Sigmoid colon (tissue), 7 donors: ENCODE data around the gene PCDHGA8. TPM values are rescaled to one million over a fixed set of nuclear protein-coding genes. Genes with fewer than 3 reads are reported as not detected.
"Not testable (repeated sequence)": the region's sequence is repeated elsewhere in the genome, so short reads cannot be mapped to it uniquely, and the experiment has no call there.

Experiments used
- DNase-seq: peaks from one replicate; pipeline ENCODE4 v3.0.0-alpha.2; 2019
- H3K27ac ChIP-seq, 4 donors: fragments of 200-600 bp; sonication (generic); one replicate each; pipeline ENCODE4 v1.5.1; 2016 to 2019; ENCODE audit warnings: mild to moderate bottlenecking in 1 of 4
- H3K27me3 ChIP-seq, 3 donors: fragments of 200-600 bp; sonication (generic); one replicate each; pipeline ENCODE4 v1.5.1; 2019; ENCODE audit warnings: mild to moderate bottlenecking in 1 of 3
- H3K36me3 ChIP-seq, 4 donors: fragments of 200-600 bp; sonication (generic); one replicate each; pipeline ENCODE4 v1.5.1; 2016 to 2019
- H3K4me1 ChIP-seq, 4 donors: fragments of 200-600 bp; sonication (generic); one replicate each; pipeline ENCODE4 v1.5.1; 2017 to 2019
- H3K4me3 ChIP-seq, 4 donors: fragments of 200-600 bp; sonication (generic); one replicate each; pipeline ENCODE4 v1.5.1; 2017 to 2019; ENCODE audit warnings: mild to moderate bottlenecking in 2 of 4, moderate library complexity in 1 of 4
- H3K9me3 ChIP-seq, 4 donors: fragments of 200-600 bp in 3 of 4; sonication (generic) in 3 of 4; one replicate each; pipeline versions ENCODE4 v1.5.1 to v1.6.1; 2013 to 2019
- EP300 ChIP-seq, 4 donors: sonication (generic); formaldehyde crosslinking; IDR thresholded peaks; one replicate each; pipeline ENCODE4 v1.6.1; 2017; ENCODE audit warnings: antibody characterized with exemption in 4 of 4
- POLR2A ChIP-seq, 2 donors: fragments of 450-650 bp; IDR thresholded peaks; one replicate each; pipeline ENCODE4 v1.6.1; 2016; ENCODE audit warnings: antibody characterized with exemption in 2 of 2, mild to moderate bottlenecking in 2 of 2, moderate library complexity in 2 of 2
- POLR2AphosphoS5 ChIP-seq, 4 donors: sonication (generic); formaldehyde crosslinking; IDR thresholded peaks; one replicate each; pipeline ENCODE4 v1.6.1; 2017; ENCODE audit warnings: antibody characterized with exemption in 4 of 4
- WGBS, 2 donors: extraction: QIAGEN DNeasy Blood & Tissue Kit; methylation state at CpG; one replicate each; pipeline ENCODE4 v1.1.7; 2013; 5-methylcytosine and 5-hydroxymethylcytosine counted together
- intact Hi-C: fragments of 100-400 bp; cut with DNase I; formaldehyde crosslinking; loops from one replicate; pipeline ENCODE4 v1.15.1; 2023
- polyA plus RNA-seq, 3 donors: library from polyadenylated mRNA; stranded (reverse); fragments of 200-250 nt; gene quantifications; one replicate each; pipeline ENCODE4 v1.2.3, GENCODE V29; 2013
- total RNA-seq, 4 donors: library from RNA; depleted of rRNA; stranded (reverse); fragments of >200 nt; gene quantifications; one replicate each; pipeline ENCODE4 v1.1.0, GENCODE V29; 2016
- TF ChIP-seq, protein P1 (sequence below), 4 experiments: fragments of 450-650 bp in 3 of 4; fragments of 200-600 bp in 1 of 4; IDR thresholded peaks; one replicate each; pipeline ENCODE4 v1.5.1; 2016 to 2019; ENCODE audit warnings: antibody characterized with exemption in 4 of 4, mild to moderate bottlenecking in 3 of 4, moderate library complexity in 2 of 4
- donor health status: healthy with polysubstance abuse.
- donor health status: Bipolar disorder and iron deficiency.
- donor health status: healthy.

Gene PCDHGA8
- total and polyA plus RNA-seq, 7 donors, result 0.16 to 7.9 (median 5.4) TPM; not detected in 2

DNA sequence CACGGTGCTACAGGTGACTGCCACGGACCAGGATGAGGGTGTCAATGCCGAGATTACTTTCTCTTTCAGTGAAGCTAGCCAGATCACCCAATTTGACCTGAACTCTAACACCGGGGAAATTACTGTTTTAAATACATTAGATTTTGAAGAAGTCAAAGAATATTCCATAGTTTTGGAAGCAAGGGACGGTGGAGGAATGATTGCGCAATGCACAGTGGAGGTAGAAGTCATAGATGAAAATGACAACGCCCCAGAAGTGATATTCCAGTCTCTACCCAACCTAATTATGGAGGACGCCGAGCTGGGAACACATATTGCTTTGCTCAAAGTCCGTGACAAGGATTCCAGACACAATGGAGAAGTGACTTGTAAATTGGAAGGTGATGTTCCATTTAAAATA lies 3.8 kb upstream of the PCDHGA8 start:
- no peak for DNase-seq
- Histone ChIP-seq H3K9me3 (peaks cover 40 to 95% (median 73%) of the 10 kb centered on the region in 4 donors), H3K4me3 (no peak overlapping the region), H3K27ac (no peak overlapping the region), H3K4me1 (no peaks in the 10 kb centered on the region), H3K36me3 (peaks cover 0 to 6% (median 0%) of the 10 kb centered on the region in 4 donors), H3K27me3 (peaks cover 0 to 12% (median 0%) of the 10 kb centered on the region in 3 donors)
- TF ChIP-seq EP300 (IDR thresholded peaks at IDR 0.05) (no peak), POLR2A (IDR thresholded peaks at IDR 0.05) (no peak), POLR2AphosphoS5 (IDR thresholded peaks at IDR 0.05) (no peak)
- TF ChIP-seq, protein P1, sequence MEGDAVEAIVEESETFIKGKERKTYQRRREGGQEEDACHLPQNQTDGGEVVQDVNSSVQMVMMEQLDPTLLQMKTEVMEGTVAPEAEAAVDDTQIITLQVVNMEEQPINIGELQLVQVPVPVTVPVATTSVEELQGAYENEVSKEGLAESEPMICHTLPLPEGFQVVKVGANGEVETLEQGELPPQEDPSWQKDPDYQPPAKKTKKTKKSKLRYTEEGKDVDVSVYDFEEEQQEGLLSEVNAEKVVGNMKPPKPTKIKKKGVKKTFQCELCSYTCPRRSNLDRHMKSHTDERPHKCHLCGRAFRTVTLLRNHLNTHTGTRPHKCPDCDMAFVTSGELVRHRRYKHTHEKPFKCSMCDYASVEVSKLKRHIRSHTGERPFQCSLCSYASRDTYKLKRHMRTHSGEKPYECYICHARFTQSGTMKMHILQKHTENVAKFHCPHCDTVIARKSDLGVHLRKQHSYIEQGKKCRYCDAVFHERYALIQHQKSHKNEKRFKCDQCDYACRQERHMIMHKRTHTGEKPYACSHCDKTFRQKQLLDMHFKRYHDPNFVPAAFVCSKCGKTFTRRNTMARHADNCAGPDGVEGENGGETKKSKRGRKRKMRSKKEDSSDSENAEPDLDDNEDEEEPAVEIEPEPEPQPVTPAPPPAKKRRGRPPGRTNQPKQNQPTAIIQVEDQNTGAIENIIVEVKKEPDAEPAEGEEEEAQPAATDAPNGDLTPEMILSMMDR (IDR thresholded peaks at IDR 0.05), result no peak
- 51 to 64% methylated on average over 10 of the region's 10 CpGs for WGBS, 2 donors
- intact Hi-C loops, result no loop called here

DNA sequence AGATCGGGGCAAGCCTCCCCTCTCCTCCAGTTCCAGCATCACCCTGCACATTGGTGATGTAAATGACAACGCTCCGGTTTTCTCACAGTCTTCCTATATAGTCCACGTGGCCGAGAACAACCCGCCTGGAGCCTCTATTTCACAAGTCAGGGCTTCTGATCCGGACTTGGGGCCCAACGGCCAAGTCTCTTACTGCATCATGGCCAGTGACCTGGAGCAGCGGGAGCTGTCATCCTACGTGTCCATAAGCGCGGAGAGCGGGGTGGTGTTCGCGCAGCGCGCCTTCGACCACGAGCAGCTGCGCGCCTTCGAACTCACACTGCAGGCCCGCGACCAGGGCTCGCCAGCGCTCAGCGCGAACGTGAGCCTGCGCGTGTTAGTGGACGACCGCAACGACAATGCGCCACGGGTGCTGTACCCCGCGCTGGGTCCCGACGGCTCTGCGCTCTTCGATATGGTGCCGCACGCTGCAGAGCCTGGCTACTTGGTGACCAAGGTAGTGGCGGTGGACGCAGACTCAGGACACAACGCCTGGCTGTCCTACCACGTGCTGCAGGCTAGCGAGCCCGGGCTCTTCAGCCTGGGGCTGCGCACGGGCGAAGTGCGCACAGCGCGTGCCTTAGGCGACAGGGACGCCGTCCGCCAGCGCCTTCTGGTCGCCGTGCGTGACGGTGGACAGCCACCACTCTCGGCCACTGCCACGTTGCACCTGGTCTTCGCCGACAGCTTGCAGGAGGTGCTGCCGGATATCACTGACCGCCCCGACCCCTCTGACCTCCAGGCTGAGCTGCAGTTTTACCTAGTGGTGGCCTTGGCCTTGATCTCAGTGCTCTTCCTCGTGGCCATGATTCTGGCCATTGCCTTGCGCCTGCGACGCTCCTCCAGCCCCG lies 3.0 kb upstream of the PCDHGA8 start:
- intact Hi-C loops, result no loop called here
- peaks cover 0 to 17% (median 0%) of the 10 kb centered on the region in 3 donors for H3K27me3 ChIP-seq
- H3K9me3 ChIP-seq, result peaks cover 37 to 95% (median 72%) of the 10 kb centered on the region in 4 donors
- H3K36me3 ChIP-seq, result peaks cover 0 to 6% (median 0%) of the 10 kb centered on the region in 4 donors
- TF ChIP-seq, protein P1 (IDR thresholded peaks at IDR 0.05), result no peak
- TF ChIP-seq POLR2A (IDR thresholded peaks at IDR 0.05) (no peak), EP300 (IDR thresholded peaks at IDR 0.05) (no peak), POLR2AphosphoS5 (IDR thresholded peaks at IDR 0.05) (no peak)
- H3K4me1 ChIP-seq, result no peaks in the 10 kb centered on the region
- DNase-seq, result no peak
- no peak overlapping the region for H3K4me3 ChIP-seq
- WGBS, 2 donors, result 45 to 73% methylated on average over 77 of the region's 77 CpGs
- H3K27ac ChIP-seq, result no peak overlapping the region

DNA sequence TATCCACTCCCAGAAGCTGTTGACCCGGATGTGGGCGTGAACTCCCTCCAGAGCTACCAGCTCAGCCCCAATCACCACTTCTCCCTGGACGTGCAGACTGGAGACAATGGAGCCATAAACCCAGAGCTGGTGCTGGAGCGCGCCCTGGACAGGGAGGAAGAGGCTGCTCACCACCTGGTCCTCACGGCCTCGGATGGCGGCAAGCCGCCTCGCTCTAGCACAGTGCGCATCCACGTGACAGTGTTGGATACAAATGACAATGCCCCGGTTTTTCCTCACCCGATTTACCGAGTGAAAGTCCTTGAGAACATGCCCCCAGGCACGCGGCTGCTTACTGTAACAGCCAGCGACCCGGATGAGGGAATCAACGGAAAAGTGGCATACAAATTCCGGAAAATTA lies 834 bp downstream of the PCDHGA8 start:
- H3K9me3 ChIP-seq, result peaks cover 37 to 92% (median 64%) of the 10 kb centered on the region in 4 donors
- intact Hi-C loops, result no loop called here

DNA sequence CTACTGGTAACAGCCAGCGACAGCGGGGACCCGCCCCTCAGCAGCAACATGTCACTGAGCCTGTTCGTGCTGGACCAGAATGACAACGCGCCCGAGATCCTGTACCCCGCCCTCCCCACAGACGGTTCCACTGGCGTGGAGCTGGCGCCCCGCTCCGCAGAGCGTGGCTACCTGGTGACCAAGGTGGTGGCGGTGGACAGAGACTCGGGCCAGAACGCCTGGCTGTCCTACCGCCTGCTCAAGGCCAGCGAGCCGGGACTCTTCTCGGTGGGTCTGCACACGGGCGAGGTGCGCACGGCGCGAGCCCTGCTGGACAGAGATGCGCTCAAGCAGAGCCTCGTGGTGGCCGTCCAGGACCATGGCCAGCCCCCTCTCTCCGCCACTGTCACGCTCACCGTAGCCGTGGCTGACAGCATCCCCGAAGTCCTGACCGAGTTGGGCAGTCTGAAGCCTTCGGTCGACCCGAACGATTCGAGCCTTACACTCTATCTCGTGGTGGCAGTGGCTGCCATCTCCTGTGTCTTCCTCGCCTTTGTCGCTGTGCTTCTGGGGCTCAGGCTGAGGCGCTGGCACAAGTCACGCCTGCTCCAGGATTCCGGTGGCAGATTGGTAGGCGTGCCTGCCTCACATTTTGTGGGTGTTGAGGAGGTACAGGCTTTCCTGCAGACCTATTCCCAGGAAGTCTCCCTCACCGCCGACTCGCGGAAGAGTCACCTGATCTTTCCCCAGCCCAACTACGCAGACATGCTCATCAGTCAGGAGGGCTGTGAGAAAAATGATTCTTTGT lies 2.2 kb downstream of the PCDHGA8 start:
- Histone ChIP-seq H3K27me3 (peaks cover 0 to 17% (median 0%) of the 10 kb centered on the region in 3 donors), H3K9me3 (peaks cover 33 to 90% (median 62%) of the 10 kb centered on the region in 4 donors)
- WGBS, 2 donors, result 43 to 66% methylated on average over 46 of the region's 53 CpGs
- DNase-seq, H3K36me3 ChIP-seq, H3K4me3 ChIP-seq, H3K27ac ChIP-seq, intact Hi-C loops, H3K4me1 ChIP-seq: not testable (repeated sequence)

More for the DNA sequence above, 834 bp downstream of the PCDHGA8 start:
- Histone ChIP-seq H3K4me3 (no peak overlapping the region), H3K27ac (no peak overlapping the region), H3K36me3 (no peaks in the 10 kb centered on the region), H3K27me3 (peaks cover 0 to 17% (median 0%) of the 10 kb centered on the region in 3 donors), H3K4me1 (no peaks in the 10 kb centered on the region)
- no peak for TF ChIP-seq EP300 (IDR thresholded peaks at IDR 0.05)
- TF ChIP-seq POLR2A (IDR thresholded peaks at IDR 0.05), result no peak
- no peak for TF ChIP-seq POLR2AphosphoS5 (IDR thresholded peaks at IDR 0.05)
- TF ChIP-seq, protein P1 (IDR thresholded peaks at IDR 0.05), result no peak
- DNase-seq, result no peak
- 41 to 61% methylated on average over 21 of the region's 21 CpGs for WGBS, 2 donors
